Measurements from ENCODE around the gene NETO1. TPM values are rescaled to one million over a fixed set of nuclear protein-coding genes. Genes with fewer than 3 reads are reported as not detected.

NETO1 gene
- total and polyA plus RNA-seq, 2 donors (not counting 1 experiment from before 2014, with no cell fraction given), result 0.06 to 2.0 TPM

DNA sequence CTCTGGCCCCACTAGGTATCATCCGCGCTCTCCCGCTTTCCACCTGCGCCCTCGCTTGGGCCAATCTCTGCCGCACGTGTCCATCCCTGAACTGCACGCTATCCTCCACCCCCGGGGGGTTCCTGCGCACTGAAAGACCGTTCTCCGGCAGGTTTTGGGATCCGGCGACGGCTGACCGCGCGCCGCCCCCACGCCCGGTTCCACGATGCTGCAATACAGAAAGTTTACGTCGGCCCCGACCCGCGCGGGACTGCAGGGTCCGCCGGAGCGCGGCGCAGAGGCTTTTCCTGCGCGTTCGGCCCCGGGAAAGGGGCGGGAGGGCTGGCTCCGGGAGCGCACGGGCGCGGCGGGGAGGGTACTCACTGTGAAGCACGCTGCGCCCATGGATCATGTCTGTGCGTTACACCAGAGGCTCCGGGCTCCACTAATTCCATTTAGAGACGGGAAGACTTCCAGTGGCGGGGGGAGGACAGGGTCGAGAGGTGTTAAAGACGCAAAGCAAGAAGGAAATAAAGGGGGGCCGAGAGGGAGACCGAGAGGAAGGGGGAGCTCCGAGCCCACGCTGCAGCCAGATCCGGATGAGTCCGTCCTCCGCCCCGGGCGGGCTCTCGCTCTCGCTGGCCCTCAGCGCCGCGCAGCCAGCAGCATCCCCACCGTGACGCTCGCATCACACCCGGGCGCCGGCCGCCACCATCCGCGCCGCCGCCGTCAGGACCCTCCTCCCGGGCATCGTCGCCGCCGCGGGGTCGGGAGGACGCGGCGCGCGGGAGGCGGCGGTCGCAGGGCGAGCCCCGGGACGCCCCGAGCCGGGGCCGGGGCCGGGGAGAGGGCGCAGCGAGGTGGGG is 664 bp downstream of the NETO1 start:
- Histone ChIP-seq H3K4me1 (ENCODE audit: control insufficient read depth, extremely low read depth, insufficient read depth, low read length) (no peaks in the 10 kb centered on the region), H3K4me2 (ENCODE audit: extremely low read depth, insufficient read depth, low read length) (no peak overlapping the region), H3K9me3 (ENCODE audit: control insufficient read depth, insufficient read depth, low read depth, low read length) (no peaks in the 10 kb centered on the region), H3K9ac (ENCODE audit: insufficient read depth, low read length) (no peak overlapping the region), H3K36me3 (ENCODE audit: control insufficient read depth, insufficient read depth, low read length) (no peaks in the 10 kb centered on the region), H3K27me3 (ENCODE audit: control insufficient read depth, insufficient read depth, low read length) (no peaks in the 10 kb centered on the region), H2AFZ (ENCODE audit: low read length) (no peak overlapping the region), H4K20me1 (ENCODE audit: control insufficient read depth, extremely low read depth, insufficient read depth, low read length) (no peaks in the 10 kb centered on the region), H3K4me3 (replicated peaks in 1 of 4; ENCODE audit: control extremely low read depth in 1 of 4, insufficient read depth in 1 of 4, low read depth in 3 of 4, low read length in 4 of 4) (peak overlapping the region in 1 of 4 experiments; percentile 14), H3K79me2 (ENCODE audit: control insufficient read depth, insufficient read depth, low read length) (no peaks in the 10 kb centered on the region), H3K27ac (ENCODE audit: insufficient read depth, low read length) (no peak overlapping the region)
- TF ChIP-seq, protein P1, sequence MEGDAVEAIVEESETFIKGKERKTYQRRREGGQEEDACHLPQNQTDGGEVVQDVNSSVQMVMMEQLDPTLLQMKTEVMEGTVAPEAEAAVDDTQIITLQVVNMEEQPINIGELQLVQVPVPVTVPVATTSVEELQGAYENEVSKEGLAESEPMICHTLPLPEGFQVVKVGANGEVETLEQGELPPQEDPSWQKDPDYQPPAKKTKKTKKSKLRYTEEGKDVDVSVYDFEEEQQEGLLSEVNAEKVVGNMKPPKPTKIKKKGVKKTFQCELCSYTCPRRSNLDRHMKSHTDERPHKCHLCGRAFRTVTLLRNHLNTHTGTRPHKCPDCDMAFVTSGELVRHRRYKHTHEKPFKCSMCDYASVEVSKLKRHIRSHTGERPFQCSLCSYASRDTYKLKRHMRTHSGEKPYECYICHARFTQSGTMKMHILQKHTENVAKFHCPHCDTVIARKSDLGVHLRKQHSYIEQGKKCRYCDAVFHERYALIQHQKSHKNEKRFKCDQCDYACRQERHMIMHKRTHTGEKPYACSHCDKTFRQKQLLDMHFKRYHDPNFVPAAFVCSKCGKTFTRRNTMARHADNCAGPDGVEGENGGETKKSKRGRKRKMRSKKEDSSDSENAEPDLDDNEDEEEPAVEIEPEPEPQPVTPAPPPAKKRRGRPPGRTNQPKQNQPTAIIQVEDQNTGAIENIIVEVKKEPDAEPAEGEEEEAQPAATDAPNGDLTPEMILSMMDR (conservative IDR thresholded peaks at IDR 0.05 in 1 of 2, IDR thresholded peaks at IDR 0.05 in 1 of 2; ENCODE audit: low read depth in 1 of 2, low read length in 2 of 2), result no peak
- TF ChIP-seq EZH2 (IDR thresholded peaks at IDR 0.05; ENCODE audit: low read length, missing control alignments), result no peak
- DNase-seq (ENCODE audit: low read depth in 2 of 2), result peak in 1 of 2 donors; percentile 36

DNA sequence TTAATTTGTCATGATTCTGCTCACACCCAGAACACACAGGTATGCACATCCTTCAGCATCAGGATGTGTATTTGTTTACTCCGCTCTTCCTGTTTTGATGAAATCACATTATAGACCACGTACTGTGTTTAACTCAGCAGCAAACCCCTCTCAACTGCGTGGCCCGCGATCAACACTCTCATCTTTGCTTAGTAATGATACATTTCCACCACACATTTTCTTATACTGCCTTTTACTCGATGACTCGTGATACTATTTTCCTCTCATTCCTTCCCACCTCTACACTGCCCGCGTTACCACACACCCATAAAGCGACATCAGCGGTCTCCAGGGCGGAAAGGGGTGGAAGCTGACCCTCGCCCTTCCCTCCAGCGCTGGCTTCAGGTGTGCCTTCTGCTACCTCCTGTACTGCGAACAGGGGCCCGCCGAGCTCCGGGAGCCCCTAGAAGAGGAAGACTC is 1.3 kb downstream of the NETO1 start:
- Histone ChIP-seq H3K4me2 (ENCODE audit: extremely low read depth, insufficient read depth, low read length) (no peak overlapping the region), H3K9me3 (ENCODE audit: control insufficient read depth, insufficient read depth, low read depth, low read length) (no peaks in the 10 kb centered on the region), H3K79me2 (ENCODE audit: control insufficient read depth, insufficient read depth, low read length) (no peaks in the 10 kb centered on the region), H3K4me3 (replicated peaks in 1 of 4; ENCODE audit: control extremely low read depth in 1 of 4, insufficient read depth in 1 of 4, low read depth in 3 of 4, low read length in 4 of 4) (no peak overlapping the region), H3K36me3 (ENCODE audit: control insufficient read depth, insufficient read depth, low read length) (no peaks in the 10 kb centered on the region), H3K27me3 (ENCODE audit: control insufficient read depth, insufficient read depth, low read length) (no peaks in the 10 kb centered on the region), H4K20me1 (ENCODE audit: control insufficient read depth, extremely low read depth, insufficient read depth, low read length) (no peaks in the 10 kb centered on the region), H3K27ac (ENCODE audit: insufficient read depth, low read length) (no peak overlapping the region), H3K4me1 (ENCODE audit: control insufficient read depth, extremely low read depth, insufficient read depth, low read length) (no peaks in the 10 kb centered on the region), H2AFZ (ENCODE audit: low read length) (no peak overlapping the region), H3K9ac (ENCODE audit: insufficient read depth, low read length) (no peak overlapping the region)
- no peak for DNase-seq (ENCODE audit: low read depth in 2 of 2)
- TF ChIP-seq, protein P1 (conservative IDR thresholded peaks at IDR 0.05 in 1 of 2, IDR thresholded peaks at IDR 0.05 in 1 of 2; ENCODE audit: low read depth in 1 of 2, low read length in 2 of 2), result no peak
- TF ChIP-seq EZH2 (IDR thresholded peaks at IDR 0.05; ENCODE audit: low read length, missing control alignments), result no peak

DNA sequence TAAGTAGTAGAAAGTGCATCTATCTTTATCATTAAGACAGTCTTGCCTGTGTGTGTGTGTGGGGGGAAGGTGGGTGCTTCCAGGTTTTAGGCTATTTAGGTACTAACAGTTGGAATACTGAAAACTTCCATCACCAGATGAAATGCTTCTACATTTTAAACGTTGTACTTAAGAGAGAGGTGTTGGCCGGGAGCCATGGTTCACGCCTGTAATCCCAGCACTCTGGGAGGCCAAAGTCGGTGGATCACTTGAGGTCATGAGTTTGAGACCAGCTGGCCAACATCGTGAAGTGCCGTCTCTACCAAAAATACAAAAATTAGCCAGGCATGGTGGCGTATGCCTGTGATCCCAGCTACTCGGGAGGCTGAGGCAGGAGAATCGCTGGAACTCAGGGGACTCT is 4.0 kb downstream of the NETO1 start:
- Histone ChIP-seq H3K9ac (ENCODE audit: insufficient read depth, low read length) (no peak overlapping the region), H3K4me3 (replicated peaks in 1 of 4; ENCODE audit: control extremely low read depth in 1 of 4, insufficient read depth in 1 of 4, low read depth in 3 of 4, low read length in 4 of 4) (no peak overlapping the region), H2AFZ (ENCODE audit: low read length) (no peak overlapping the region), H3K4me2 (ENCODE audit: extremely low read depth, insufficient read depth, low read length) (no peak overlapping the region), H3K36me3 (ENCODE audit: control insufficient read depth, insufficient read depth, low read length) (no peaks in the 10 kb centered on the region), H3K9me3 (ENCODE audit: control insufficient read depth, insufficient read depth, low read depth, low read length) (no peaks in the 10 kb centered on the region), H3K79me2 (ENCODE audit: control insufficient read depth, insufficient read depth, low read length) (no peaks in the 10 kb centered on the region), H3K4me1 (ENCODE audit: control insufficient read depth, extremely low read depth, insufficient read depth, low read length) (no peaks in the 10 kb centered on the region), H3K27ac (ENCODE audit: insufficient read depth, low read length) (no peak overlapping the region), H4K20me1 (ENCODE audit: control insufficient read depth, extremely low read depth, insufficient read depth, low read length) (no peaks in the 10 kb centered on the region), H3K27me3 (ENCODE audit: control insufficient read depth, insufficient read depth, low read length) (no peaks in the 10 kb centered on the region)
- TF ChIP-seq, protein P1 (conservative IDR thresholded peaks at IDR 0.05 in 1 of 2, IDR thresholded peaks at IDR 0.05 in 1 of 2; ENCODE audit: low read depth in 1 of 2, low read length in 2 of 2), result no peak
- no peak for DNase-seq (ENCODE audit: low read depth in 2 of 2)
